ENCODE data around the gene MRPL55.

DNA sequence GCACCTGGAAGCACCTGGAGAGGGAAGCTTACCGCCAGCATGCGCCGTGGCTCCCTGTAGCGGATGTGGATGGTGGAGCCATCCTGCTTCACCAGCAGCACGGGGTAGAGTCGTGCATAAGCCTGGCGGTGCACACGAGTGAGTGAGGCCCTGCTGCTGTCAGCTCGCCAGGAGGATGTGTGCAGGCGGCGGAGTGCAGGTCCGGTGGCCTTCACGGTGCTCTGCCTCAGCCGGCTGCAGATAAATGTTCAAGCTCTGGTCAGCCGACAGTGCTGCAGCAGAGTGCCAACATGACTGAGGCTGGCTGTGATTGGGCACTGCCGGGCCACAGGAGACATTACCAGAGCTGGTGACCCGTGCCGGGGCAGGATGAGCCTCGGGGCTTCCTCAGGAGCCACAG lies 1.5 kb downstream of the MRPL55 start:
- TF ChIP-seq CTCF (IDR thresholded peaks at IDR 0.05 in 2 of 3, conservative IDR thresholded peaks at IDR 0.05 in 1 of 3; ENCODE audit: borderline replicate concordance in 1 of 3, insufficient read depth in 1 of 3, low read depth in 2 of 3, low read length in 2 of 3) (no peak), EZH2 (IDR thresholded peaks at IDR 0.05) (no peak), POLR2A (IDR thresholded peaks at IDR 0.05; ENCODE audit: borderline replicate concordance, extremely low read depth, insufficient read depth, insufficient read length) (no peak), POLR2AphosphoS5 (IDR thresholded peaks at IDR 0.05; ENCODE audit: low read depth, low read length) (no peak), REST (IDR thresholded peaks at IDR 0.05; ENCODE audit: low read depth) (no peak), SRF (IDR thresholded peaks at IDR 0.05; ENCODE audit: low read depth) (no peak), SIN3A (IDR thresholded peaks at IDR 0.05; ENCODE audit: low read depth) (no peak), EGR1 (IDR thresholded peaks at IDR 0.05; ENCODE audit: low read depth) (no peak), CEBPB (IDR thresholded peaks at IDR 0.05; ENCODE audit: low read depth) (no peak), ZNF274 (IDR thresholded peaks at IDR 0.05; ENCODE audit: low read depth, low read length) (no peak)

All from HCT116 (cell line).